CD14-positive monocyte (primary cell): ENCODE measurements around the gene ANKRD10. TPM values are rescaled to one million over a fixed set of nuclear protein-coding genes. Genes with fewer than 3 reads are reported as not detected.
A peak's percentile ranks its signal among the peaks of the same experiment; 100 is the strongest.

Experiments
- DNase-seq, 3 donors: peaks; one replicate each; pipeline ENCODE4 v3.0.0-alpha.2; 2011 to 2022
- H2AFZ ChIP-seq: 2 replicates; pipeline ENCODE4 v1.6.0; 2012; ENCODE audit warnings: mild to moderate bottlenecking, low read depth, low read length, inconsistent platforms; ENCODE audit not compliant: insufficient read depth, poor library complexity, severe bottlenecking
- H3K27ac ChIP-seq, 2 donors: 1 replicate in 1 of 2; 2 replicates in 1 of 2; pipeline ENCODE4 v1.5.1; 2012 to 2013; ENCODE audit warnings: low read length in 2 of 2, control low read depth in 1 of 2, inconsistent platforms in 1 of 2, low read depth in 1 of 2, mild to moderate bottlenecking in 1 of 2
- H3K27me3 ChIP-seq, 2 donors: one replicate each; pipeline versions ENCODE4 v1.6.0 to v1.6.1; 2011 to 2013; ENCODE audit warnings: low read length in 2 of 2; ENCODE audit not compliant: control insufficient read depth in 2 of 2, insufficient read depth in 2 of 2
- H3K36me3 ChIP-seq, 2 donors: replicated peaks in 1 of 2; 1 replicate in 1 of 2; 2 replicates in 1 of 2; pipeline versions ENCODE4 v1.5.1 to v1.6.1; 2012 to 2013; ENCODE audit warnings: low read length in 2 of 2, control low read depth in 1 of 2, inconsistent platforms in 1 of 2, mild to moderate bottlenecking in 1 of 2; ENCODE audit not compliant: insufficient read depth in 2 of 2, control insufficient read depth in 1 of 2
- H3K4me1 ChIP-seq, 2 donors: 1 replicate in 1 of 2; 2 replicates in 1 of 2; pipeline versions ENCODE4 v1.5.1 to v1.6.1; 2012 to 2013; ENCODE audit warnings: low read length in 2 of 2, control low read depth in 1 of 2, inconsistent platforms in 1 of 2, mild to moderate bottlenecking in 1 of 2, moderate library complexity in 1 of 2; ENCODE audit not compliant: insufficient read depth in 2 of 2, control insufficient read depth in 1 of 2
- H3K4me2 ChIP-seq: replicated peaks from 2 replicates; pipeline ENCODE3; 2012; ENCODE audit warnings: low read length, moderate library complexity, mild to moderate bottlenecking; ENCODE audit not compliant: poor library complexity, severe bottlenecking; ENCODE audit errors: extremely low read depth
- H3K4me3 ChIP-seq, 3 experiments: fragments of 200-600 bp in 1 of 3; sonication (generic) in 1 of 3; replicated peaks in 1 of 3; 1 replicate in 2 of 3; 2 replicates in 1 of 3; pipeline ENCODE4 v1.5.1; 2011 to 2013; ENCODE audit warnings: low read length in 3 of 3, mild to moderate bottlenecking in 3 of 3, control low read depth in 2 of 3, low read depth in 2 of 3, inconsistent platforms in 1 of 3, moderate library complexity in 1 of 3
- H3K79me2 ChIP-seq: 2 replicates; pipeline ENCODE4 v1.6.0; 2012; ENCODE audit warnings: mild to moderate bottlenecking, control low read depth, inconsistent platforms, low read length, moderate library complexity; ENCODE audit not compliant: insufficient read depth
- H3K9ac ChIP-seq: 2 replicates; pipeline ENCODE4 v1.6.0; 2017; ENCODE audit warnings: low read length, mild to moderate bottlenecking; ENCODE audit not compliant: insufficient read depth, poor library complexity, severe bottlenecking
- H3K9me3 ChIP-seq, 2 donors: replicated peaks in 1 of 2; 1 replicate in 1 of 2; 2 replicates in 1 of 2; pipeline versions ENCODE4 v1.5.1 to v1.6.1; 2012 to 2013; ENCODE audit warnings: low read length in 2 of 2, control low read depth in 1 of 2; ENCODE audit not compliant: control insufficient read depth in 1 of 2, insufficient read depth in 1 of 2
- H4K20me1 ChIP-seq: 2 replicates; pipeline ENCODE4 v1.6.0; 2012; ENCODE audit warnings: mild to moderate bottlenecking, low read length, control low read depth, moderate library complexity; ENCODE audit not compliant: insufficient read depth
- H3K27ac Mint-ChIP-seq, 7 donors: one replicate each; pipeline ENCODE4 v1.8.0; 2020; ENCODE audit warnings: mild to moderate bottlenecking in 7 of 7, mixed read lengths in 7 of 7, moderate library complexity in 6 of 7, inconsistent platforms in 2 of 7
- H3K27me3 Mint-ChIP-seq, 3 donors: one replicate each; pipeline ENCODE4 v1.8.0; 2021 to 2022; ENCODE audit warnings: low read depth in 3 of 3, mild to moderate bottlenecking in 3 of 3, mixed read lengths in 3 of 3, moderate library complexity in 3 of 3, inconsistent platforms in 1 of 3
- H3K36me3 Mint-ChIP-seq, 2 donors: one replicate each; pipeline ENCODE4 v1.8.0; 2020; ENCODE audit warnings: mixed read lengths in 2 of 2, inconsistent platforms in 1 of 2, mild to moderate bottlenecking in 1 of 2
- H3K4me1 Mint-ChIP-seq: one replicate; pipeline ENCODE4 v1.8.0; 2020; ENCODE audit warnings: mild to moderate bottlenecking, mixed read lengths
- H3K4me3 Mint-ChIP-seq, 2 donors: one replicate each; pipeline ENCODE4 v1.8.0; 2020; ENCODE audit warnings: mild to moderate bottlenecking in 2 of 2, mixed read lengths in 2 of 2, moderate library complexity in 1 of 2
- H3K9me3 Mint-ChIP-seq, 7 donors: one replicate each; pipeline ENCODE4 v1.8.0; 2020 to 2022; ENCODE audit warnings: mixed read lengths in 7 of 7, mild to moderate bottlenecking in 6 of 7, moderate library complexity in 6 of 7, inconsistent platforms in 2 of 7
- whole genome bisulfite sequencing: methylation state at CpG from one replicate; pipeline ENCODE4 v1.1.5; 2013; ENCODE audit warnings: missing lambda C conversion rate; ENCODE audit not compliant: insufficient coverage; 5-methylcytosine and 5-hydroxymethylcytosine counted together
- intact Hi-C, 2 donors: fragments of 100-400 bp; cut with micrococcal nuclease; formaldehyde crosslinking; loops; one replicate each; pipeline versions ENCODE4 v1.15.0 to v1.15.1; 2023
- polyA plus RNA-seq, 3 donors: library from polyadenylated mRNA; depleted of rRNA in 1 of 3; unstranded in 2 of 3; stranded (reverse) in 1 of 3; fragments of 300-500 nt in 2 of 3; fragments of >200 nt in 1 of 3; fragmentation: Illumina TruSeq in 2 of 3; gene quantifications; 1 replicate in 2 of 3; 2 replicates in 1 of 3; pipeline ENCODE4 v1.2.3, GENCODE V29; 2012 to 2021
- TF ChIP-seq, protein P1 (sequence below): fragments of 200-600 bp; IDR thresholded peaks from one replicate; pipeline ENCODE4 v1.8.0; 2022; ENCODE audit warnings: antibody characterized with exemption, mild to moderate bottlenecking

ANKRD10 gene
- polyA plus RNA-seq, 3 donors: 30.5 to 79.9 (median 37.2) TPM

DNA sequence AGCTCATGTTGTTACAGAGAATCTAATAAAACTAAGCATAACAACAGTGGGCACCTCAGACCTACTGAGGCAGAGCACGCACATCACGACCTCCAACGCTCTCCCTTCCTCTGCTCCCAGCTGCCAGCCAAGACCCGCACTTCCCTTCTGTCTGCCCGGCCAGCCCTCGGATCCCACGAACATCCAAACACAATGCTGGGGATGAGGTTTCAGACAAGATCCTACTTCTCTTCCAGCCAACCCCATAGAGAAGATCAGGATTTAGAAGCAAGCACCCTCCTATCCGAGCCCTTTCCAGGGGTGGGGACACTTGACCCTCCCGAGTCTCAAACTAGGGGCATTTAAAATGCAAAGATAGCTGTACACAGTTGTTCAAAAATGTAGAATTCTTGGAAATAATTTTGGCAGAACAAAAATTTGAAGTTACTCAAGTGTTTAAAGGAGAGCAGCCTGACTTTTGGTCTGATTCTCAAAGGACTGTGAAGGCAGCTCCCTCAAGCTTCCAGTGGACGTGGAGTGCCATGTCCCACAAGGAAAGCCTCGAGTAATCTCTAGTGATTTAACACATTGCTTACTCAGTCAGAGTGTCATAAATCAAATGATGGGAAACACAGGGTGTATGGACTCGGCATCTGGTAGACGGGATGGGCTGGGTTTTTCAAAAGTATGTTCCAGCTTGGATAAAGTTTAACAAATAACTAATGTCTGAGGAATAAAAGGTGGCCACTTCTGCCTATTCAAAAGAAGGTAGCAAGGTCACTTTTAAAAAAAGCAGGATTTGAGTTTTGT lies 32.8 kb downstream of the ANKRD10 start:
- 96% methylated on average over 9 of the region's 13 CpGs for WGBS
- Histone ChIP-seq H3K4me3 (no peak overlapping the region), H3K4me2 (no peak overlapping the region), H3K27ac (no peak overlapping the region), H4K20me1 (no peaks in the 10 kb centered on the region), H3K36me3 (peaks cover 0 to 6% of the 10 kb centered on the region in 2 donors), H3K27me3 (no peaks in the 10 kb centered on the region), H3K4me1 (no peaks in the 10 kb centered on the region), H2AFZ (no peak overlapping the region), H3K9ac (no peak overlapping the region), H3K9me3 (no peaks in the 10 kb centered on the region), H3K79me2 (no peaks in the 10 kb centered on the region)
- H3K4me3 Mint-ChIP-seq: no peak overlapping the region
- peaks cover 0 to 1% (median 0%) of the 10 kb centered on the region in 3 donors for H3K27me3 Mint-ChIP-seq
- peak overlapping the region in 1 of 7 donors; percentile 2 for H3K27ac Mint-ChIP-seq
- intact Hi-C loops: no loop called here
- TF ChIP-seq, protein P1, sequence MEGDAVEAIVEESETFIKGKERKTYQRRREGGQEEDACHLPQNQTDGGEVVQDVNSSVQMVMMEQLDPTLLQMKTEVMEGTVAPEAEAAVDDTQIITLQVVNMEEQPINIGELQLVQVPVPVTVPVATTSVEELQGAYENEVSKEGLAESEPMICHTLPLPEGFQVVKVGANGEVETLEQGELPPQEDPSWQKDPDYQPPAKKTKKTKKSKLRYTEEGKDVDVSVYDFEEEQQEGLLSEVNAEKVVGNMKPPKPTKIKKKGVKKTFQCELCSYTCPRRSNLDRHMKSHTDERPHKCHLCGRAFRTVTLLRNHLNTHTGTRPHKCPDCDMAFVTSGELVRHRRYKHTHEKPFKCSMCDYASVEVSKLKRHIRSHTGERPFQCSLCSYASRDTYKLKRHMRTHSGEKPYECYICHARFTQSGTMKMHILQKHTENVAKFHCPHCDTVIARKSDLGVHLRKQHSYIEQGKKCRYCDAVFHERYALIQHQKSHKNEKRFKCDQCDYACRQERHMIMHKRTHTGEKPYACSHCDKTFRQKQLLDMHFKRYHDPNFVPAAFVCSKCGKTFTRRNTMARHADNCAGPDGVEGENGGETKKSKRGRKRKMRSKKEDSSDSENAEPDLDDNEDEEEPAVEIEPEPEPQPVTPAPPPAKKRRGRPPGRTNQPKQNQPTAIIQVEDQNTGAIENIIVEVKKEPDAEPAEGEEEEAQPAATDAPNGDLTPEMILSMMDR: no peak
- H3K36me3 Mint-ChIP-seq: peaks cover 2 to 19% of the 10 kb centered on the region in 2 donors
- no peaks in the 10 kb centered on the region for H3K9me3 Mint-ChIP-seq
- H3K4me1 Mint-ChIP-seq: peaks cover 1% of the 10 kb centered on the region
- DNase-seq: no peak

DNA sequence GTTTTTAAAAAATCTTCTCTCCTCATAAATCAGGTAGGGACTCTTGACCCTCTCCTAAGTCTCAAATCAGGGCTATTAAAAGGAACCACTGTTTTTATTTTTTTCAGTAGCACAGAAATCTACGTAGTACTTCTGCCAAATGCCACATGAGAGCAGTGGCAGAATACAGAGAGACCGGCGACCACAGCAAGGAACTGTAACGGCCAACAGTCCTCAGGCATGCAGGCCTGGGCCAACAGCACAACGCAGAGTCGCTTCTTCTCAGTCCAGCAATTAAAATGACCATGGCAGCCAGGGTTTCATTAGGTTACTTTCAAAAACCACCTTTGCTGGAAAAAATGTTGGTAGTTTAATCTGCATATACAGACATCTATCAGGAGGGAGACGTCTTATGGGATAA lies 34.2 kb downstream of the ANKRD10 start:
- H3K4me2 ChIP-seq: no peak overlapping the region
- H3K79me2 ChIP-seq: no peaks in the 10 kb centered on the region
- no peak overlapping the region for H2AFZ ChIP-seq
- no peak overlapping the region for H3K27ac ChIP-seq
- Mint-ChIP-seq H3K4me3 (no peak overlapping the region), H3K36me3 (peaks cover 2 to 19% of the 10 kb centered on the region in 2 donors), H3K9me3 (no peaks in the 10 kb centered on the region), H3K4me1 (peaks cover 1% of the 10 kb centered on the region), H3K27me3 (peaks cover 1 to 7% (median 3%) of the 10 kb centered on the region in 3 donors), H3K27ac (no peak overlapping the region)
- H3K4me1 ChIP-seq: no peaks in the 10 kb centered on the region
- H3K9ac ChIP-seq: no peak overlapping the region
- H3K4me3 ChIP-seq: no peak overlapping the region
- WGBS: 94% methylated on average over 4 of the region's 7 CpGs
- intact Hi-C loops: no loop called here
- peaks cover 0 to 6% of the 10 kb centered on the region in 2 donors for H3K36me3 ChIP-seq
- DNase-seq: no peak
- no peaks in the 10 kb centered on the region for H4K20me1 ChIP-seq
- TF ChIP-seq, protein P1: no peak
- no peaks in the 10 kb centered on the region for H3K27me3 ChIP-seq
- H3K9me3 ChIP-seq: no peaks in the 10 kb centered on the region
